ENCODE data around the gene SOS2.

DNA sequence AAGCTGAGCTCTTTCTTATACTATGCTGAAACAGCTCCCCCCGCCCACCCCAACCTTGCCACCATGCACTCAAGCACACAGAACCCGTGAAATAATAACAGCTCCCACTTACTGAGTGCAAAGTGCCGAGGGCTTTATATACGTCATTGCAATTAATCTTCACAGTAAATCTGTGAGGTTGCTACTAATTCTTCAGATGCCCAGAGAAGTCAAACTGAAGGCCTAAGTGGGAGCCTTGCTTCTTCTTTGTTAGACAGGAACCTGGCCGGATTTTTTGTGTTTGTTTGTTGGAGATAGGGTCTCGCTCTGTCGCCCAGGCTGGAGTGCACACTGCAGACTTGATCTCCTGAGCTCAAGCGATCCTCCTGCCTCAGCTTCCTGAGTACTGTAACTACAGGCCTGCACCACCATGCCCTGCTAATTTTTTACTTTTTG is 149.1 kb downstream of the SOS2 start:
- TF ChIP-seq, protein P1, sequence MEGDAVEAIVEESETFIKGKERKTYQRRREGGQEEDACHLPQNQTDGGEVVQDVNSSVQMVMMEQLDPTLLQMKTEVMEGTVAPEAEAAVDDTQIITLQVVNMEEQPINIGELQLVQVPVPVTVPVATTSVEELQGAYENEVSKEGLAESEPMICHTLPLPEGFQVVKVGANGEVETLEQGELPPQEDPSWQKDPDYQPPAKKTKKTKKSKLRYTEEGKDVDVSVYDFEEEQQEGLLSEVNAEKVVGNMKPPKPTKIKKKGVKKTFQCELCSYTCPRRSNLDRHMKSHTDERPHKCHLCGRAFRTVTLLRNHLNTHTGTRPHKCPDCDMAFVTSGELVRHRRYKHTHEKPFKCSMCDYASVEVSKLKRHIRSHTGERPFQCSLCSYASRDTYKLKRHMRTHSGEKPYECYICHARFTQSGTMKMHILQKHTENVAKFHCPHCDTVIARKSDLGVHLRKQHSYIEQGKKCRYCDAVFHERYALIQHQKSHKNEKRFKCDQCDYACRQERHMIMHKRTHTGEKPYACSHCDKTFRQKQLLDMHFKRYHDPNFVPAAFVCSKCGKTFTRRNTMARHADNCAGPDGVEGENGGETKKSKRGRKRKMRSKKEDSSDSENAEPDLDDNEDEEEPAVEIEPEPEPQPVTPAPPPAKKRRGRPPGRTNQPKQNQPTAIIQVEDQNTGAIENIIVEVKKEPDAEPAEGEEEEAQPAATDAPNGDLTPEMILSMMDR (IDR thresholded peaks at IDR 0.05; ENCODE audit: extremely low read depth in 1 of 2, insufficient read depth in 1 of 2, low read depth in 1 of 2, low read length in 2 of 2), result no peak
- TF ChIP-seq POLR2A (IDR thresholded peaks at IDR 0.05; ENCODE audit: low read depth, low read length) (no peak), MYC (IDR thresholded peaks at IDR 0.05; ENCODE audit: low read depth, low read length) (no peak)
